HL-60 (cell line): Measurements from ENCODE around the gene CTIF.

Source experiments
- DNase-seq, 2 experiments: peaks; one replicate each; pipeline ENCODE4 v3.0.0-alpha.2; 2010 to 2020; ENCODE audit warnings: low read depth in 1 of 2, low spot score in 1 of 2
- H3K27ac ChIP-seq: fragments of 250-450 bp; sonication (Bioruptor Pico); replicated peaks from 2 replicates; pipeline ENCODE4 v1.5.1; 2020; ENCODE audit warnings: mild to moderate bottlenecking, moderate library complexity
- H3K27me3 ChIP-seq: fragments of 250-450 bp; sonication (Bioruptor Pico); 2 replicates; pipeline ENCODE4 v1.5.1; 2021; ENCODE audit warnings: mild to moderate bottlenecking, moderate library complexity; ENCODE audit not compliant: insufficient read depth, poor library complexity, severe bottlenecking
- H3K4me3 ChIP-seq: replicated peaks from 2 replicates; pipeline ENCODE4 v1.5.1; 2011; ENCODE audit warnings: mild to moderate bottlenecking, control low read depth, low read length; ENCODE audit not compliant: insufficient read depth
- GABPA ChIP-seq: IDR thresholded peaks from 2 replicates; pipeline ENCODE4 v1.6.1; 2012; ENCODE audit warnings: low read depth
- POLR2AphosphoS5 ChIP-seq: IDR thresholded peaks from 2 replicates; pipeline ENCODE4 v1.6.1; 2012; ENCODE audit warnings: low read depth
- SPI1 ChIP-seq: IDR thresholded peaks from 2 replicates; pipeline ENCODE4 v1.6.1; 2012; ENCODE audit warnings: low read depth, mild to moderate bottlenecking, borderline replicate concordance
- TF ChIP-seq, protein P1 (sequence below): IDR thresholded peaks from one replicate; pipeline ENCODE4 v1.5.1; 2011; ENCODE audit warnings: low read length, control low read depth, inconsistent platforms; ENCODE audit not compliant: insufficient read depth
- TF ChIP-seq, protein P2 (sequence below): IDR thresholded peaks from 2 replicates; pipeline ENCODE4 v1.6.1; 2012; ENCODE audit warnings: low read depth; ENCODE audit not compliant: insufficient replicate concordance

The CTIF gene

DNA sequence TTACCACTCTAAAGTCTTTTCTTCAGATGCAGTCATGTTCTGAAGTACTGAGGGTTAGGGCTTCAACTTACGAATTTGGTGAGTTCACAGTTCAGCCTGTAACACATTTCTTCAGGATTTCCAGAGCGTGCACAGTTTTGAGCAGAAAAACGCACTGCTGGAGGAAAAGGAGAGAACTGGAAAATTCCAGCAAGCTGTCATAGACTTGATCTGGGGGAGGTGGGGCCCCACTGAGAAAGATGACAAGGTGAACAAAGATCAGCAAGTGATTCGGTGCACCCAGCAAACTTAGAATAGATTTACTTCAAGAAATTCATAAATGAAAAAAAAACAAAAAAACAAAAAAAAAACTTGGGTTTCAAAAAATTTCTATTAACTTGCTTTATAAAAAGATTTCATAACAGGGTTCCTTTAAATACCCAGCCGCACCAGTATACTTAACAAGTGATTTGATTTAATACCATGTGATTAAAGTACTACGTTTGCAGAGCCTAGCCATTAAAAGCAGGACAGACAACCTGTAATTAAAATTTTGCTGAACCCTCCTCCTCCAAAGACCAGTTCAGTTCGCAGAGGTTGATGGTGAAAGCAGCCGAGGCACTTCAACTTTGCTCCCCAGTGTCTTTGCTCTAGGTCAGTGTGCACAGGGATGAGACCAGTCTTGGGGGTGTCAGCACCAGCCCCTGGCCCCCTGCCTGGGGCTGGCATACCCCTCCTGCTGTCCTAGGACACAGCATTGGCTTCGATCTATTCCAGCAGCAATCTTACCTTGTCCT lies 30.5 kb downstream of the CTIF start:
- no peaks in the 10 kb centered on the region for H3K27me3 ChIP-seq
- DNase-seq: no peak
- TF ChIP-seq, protein P1, sequence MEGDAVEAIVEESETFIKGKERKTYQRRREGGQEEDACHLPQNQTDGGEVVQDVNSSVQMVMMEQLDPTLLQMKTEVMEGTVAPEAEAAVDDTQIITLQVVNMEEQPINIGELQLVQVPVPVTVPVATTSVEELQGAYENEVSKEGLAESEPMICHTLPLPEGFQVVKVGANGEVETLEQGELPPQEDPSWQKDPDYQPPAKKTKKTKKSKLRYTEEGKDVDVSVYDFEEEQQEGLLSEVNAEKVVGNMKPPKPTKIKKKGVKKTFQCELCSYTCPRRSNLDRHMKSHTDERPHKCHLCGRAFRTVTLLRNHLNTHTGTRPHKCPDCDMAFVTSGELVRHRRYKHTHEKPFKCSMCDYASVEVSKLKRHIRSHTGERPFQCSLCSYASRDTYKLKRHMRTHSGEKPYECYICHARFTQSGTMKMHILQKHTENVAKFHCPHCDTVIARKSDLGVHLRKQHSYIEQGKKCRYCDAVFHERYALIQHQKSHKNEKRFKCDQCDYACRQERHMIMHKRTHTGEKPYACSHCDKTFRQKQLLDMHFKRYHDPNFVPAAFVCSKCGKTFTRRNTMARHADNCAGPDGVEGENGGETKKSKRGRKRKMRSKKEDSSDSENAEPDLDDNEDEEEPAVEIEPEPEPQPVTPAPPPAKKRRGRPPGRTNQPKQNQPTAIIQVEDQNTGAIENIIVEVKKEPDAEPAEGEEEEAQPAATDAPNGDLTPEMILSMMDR: no peak
- TF ChIP-seq, protein P2, sequence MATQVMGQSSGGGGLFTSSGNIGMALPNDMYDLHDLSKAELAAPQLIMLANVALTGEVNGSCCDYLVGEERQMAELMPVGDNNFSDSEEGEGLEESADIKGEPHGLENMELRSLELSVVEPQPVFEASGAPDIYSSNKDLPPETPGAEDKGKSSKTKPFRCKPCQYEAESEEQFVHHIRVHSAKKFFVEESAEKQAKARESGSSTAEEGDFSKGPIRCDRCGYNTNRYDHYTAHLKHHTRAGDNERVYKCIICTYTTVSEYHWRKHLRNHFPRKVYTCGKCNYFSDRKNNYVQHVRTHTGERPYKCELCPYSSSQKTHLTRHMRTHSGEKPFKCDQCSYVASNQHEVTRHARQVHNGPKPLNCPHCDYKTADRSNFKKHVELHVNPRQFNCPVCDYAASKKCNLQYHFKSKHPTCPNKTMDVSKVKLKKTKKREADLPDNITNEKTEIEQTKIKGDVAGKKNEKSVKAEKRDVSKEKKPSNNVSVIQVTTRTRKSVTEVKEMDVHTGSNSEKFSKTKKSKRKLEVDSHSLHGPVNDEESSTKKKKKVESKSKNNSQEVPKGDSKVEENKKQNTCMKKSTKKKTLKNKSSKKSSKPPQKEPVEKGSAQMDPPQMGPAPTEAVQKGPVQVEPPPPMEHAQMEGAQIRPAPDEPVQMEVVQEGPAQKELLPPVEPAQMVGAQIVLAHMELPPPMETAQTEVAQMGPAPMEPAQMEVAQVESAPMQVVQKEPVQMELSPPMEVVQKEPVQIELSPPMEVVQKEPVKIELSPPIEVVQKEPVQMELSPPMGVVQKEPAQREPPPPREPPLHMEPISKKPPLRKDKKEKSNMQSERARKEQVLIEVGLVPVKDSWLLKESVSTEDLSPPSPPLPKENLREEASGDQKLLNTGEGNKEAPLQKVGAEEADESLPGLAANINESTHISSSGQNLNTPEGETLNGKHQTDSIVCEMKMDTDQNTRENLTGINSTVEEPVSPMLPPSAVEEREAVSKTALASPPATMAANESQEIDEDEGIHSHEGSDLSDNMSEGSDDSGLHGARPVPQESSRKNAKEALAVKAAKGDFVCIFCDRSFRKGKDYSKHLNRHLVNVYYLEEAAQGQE: no peak
- no peak for TF ChIP-seq GABPA
- TF ChIP-seq POLR2AphosphoS5: no peak
- no peak for TF ChIP-seq SPI1
- no peak overlapping the region for H3K4me3 ChIP-seq
- no peak overlapping the region for H3K27ac ChIP-seq

DNA sequence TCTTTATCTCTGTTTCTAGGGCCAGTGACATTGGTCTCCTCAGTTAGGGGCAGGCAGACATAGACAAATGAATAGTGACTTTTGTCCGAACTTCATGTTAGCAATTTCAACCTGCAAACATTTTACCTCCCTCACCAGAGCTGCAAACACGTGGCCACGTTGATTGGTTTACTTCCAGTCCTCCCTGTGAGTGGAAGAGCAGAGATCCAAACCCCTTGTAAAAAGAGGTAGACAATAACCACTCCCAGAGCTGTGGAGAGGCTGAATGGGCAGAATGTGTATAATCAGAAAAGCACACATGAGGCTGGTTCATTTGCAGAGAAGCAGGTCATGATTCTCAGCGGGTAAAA lies 31.1 kb downstream of the CTIF start:
- Histone ChIP-seq H3K4me3 (no peak overlapping the region), H3K27me3 (no peaks in the 10 kb centered on the region), H3K27ac (no peak overlapping the region)
- no peak for TF ChIP-seq SPI1
- TF ChIP-seq, protein P2: no peak
- no peak for TF ChIP-seq POLR2AphosphoS5
- no peak for TF ChIP-seq GABPA
- TF ChIP-seq, protein P1: no peak
- DNase-seq: no peak

DNA sequence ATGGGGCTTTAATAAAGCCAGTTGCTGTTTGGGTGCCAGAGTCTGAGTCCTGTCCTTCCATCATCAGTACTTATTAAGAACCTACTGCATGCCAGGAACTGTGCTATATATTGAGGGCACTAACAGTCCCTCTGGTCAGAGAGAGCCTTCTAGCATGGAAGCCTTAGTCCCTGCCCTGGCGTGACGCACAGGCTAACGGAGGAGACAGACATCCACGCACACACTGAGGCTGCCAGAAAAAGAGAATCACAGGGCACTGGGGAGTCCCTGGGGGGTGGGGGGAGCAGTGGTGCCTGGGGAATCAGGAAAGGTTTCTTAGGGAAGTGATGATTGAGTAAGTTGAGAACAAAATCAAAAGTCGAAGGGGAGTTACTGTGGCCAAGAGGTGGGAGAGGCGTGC lies 31.5 kb downstream of the CTIF start:
- DNase-seq: no peak
- H3K27me3 ChIP-seq: no peaks in the 10 kb centered on the region
- no peak overlapping the region for H3K27ac ChIP-seq
- no peak overlapping the region for H3K4me3 ChIP-seq
- TF ChIP-seq, protein P1: no peak
- TF ChIP-seq POLR2AphosphoS5: no peak
- TF ChIP-seq SPI1: no peak
- TF ChIP-seq GABPA: no peak
- TF ChIP-seq, protein P2: no peak
